CD4-positive, alpha-beta T cell treated with Interleukin-4 for 4 hours (primary cell): ENCODE data around the gene USP1.

ENCODE experiments used
- DNase-seq: peaks from one replicate; pipeline ENCODE4 v3.0.0-alpha.2; 2020

Gene USP1

GRCh38 chr1:62493656-62494055 lies 56.8 kb downstream of the USP1 start:
- no peak for DNase-seq

GRCh38 chr1:62494137-62494536 lies 57.3 kb downstream of the USP1 start:
- DNase-seq: no peak

- no peak for DNase-seq
Measured at GRCh38 chr1:62500210-62500609, 63.4 kb downstream of the USP1 start.
